DOHH2 (cell line): ENCODE data around the gene DMD.

Source experiments
- CTCF ChIP-seq: fragments of 200-600 bp; sonication (generic); IDR thresholded peaks from one replicate; pipeline ENCODE4 v1.5.1; 2014; ENCODE audit warnings: antibody characterized with exemption, mild to moderate bottlenecking, low read depth, low read length; ENCODE audit not compliant: poor library complexity, severe bottlenecking
- EZH2phosphoT487 ChIP-seq: fragments of 200-600 bp; sonication (generic); IDR thresholded peaks from 2 replicates; pipeline ENCODE4 v1.6.1; 2017; ENCODE audit warnings: borderline replicate concordance, mild to moderate bottlenecking, antibody characterized with exemption, low read length, moderate library complexity, mixed read lengths

DNA sequence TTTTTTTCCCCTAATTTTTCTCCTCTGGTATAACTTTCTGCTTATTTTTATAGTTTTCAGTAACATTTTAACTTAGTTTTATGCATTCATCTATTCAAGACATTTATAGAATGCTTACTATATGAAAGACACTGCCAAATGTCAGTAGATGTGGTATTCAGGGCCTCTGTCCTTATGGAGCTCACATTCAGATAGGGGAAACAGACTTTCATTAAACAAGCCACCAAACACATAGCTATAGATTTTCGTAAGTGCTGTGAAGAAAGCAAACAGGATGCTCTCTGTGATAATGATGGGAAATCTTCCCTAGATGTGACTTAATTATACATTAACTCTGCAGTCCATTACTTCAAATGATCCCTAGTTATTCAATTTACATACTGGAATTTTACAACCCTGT lies 1777.5 kb downstream of the DMD start:
- no peak for TF ChIP-seq CTCF
- TF ChIP-seq EZH2phosphoT487: no peak
